ENCODE results near the gene NFS1.
"Not testable (repeated sequence)": the region's sequence is repeated elsewhere in the genome, so short reads cannot be mapped to it uniquely, and the experiment has no call there.

Gene NFS1

GRCh38 chr20:35706591-35707529 lies 7.7 kb upstream of the NFS1 start:
- not testable (repeated sequence) for DNase-seq

- not testable (repeated sequence) for DNase-seq
Observed at GRCh38 chr20:35705894-35706293, 6.7 kb upstream of the NFS1 start.

DNA sequence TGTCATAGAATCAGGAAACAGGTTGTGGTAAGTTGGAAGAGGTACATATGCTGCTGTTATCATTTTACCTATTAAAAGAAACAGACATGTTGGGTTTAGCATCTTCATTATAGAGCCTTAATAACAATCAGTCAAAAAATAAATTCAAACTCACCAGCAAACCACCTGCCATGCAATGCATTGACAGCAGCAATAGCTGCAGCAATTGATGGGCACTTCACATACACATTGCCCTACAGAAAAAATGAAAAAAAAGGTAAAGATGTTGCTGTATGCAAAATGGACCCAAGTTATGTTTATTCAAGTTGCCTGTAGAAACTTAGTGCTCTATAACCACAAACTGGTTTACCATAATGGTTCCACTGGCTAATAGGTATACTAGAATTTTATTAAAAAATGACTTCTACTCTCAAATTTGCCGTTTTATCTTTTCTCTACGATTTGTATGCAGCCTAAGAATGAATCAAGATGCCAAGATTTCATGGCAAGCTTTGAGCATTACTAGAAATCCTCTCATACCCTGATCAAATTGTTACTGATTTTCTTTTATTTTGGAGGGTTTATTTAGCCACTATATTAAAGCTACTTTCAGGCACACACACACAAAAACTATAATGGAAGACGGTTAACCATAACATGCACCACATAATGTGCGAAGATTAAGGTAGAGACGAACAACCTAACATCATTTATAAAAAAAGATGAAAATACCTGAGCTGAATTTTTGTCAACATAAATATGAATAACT lies 5.5 kb upstream of the NFS1 start:
- no peak for DNase-seq

- DNase-seq = no peak
Observed at GRCh38 chr20:35702824-35703695, 3.9 kb upstream of the NFS1 start.

DNA sequence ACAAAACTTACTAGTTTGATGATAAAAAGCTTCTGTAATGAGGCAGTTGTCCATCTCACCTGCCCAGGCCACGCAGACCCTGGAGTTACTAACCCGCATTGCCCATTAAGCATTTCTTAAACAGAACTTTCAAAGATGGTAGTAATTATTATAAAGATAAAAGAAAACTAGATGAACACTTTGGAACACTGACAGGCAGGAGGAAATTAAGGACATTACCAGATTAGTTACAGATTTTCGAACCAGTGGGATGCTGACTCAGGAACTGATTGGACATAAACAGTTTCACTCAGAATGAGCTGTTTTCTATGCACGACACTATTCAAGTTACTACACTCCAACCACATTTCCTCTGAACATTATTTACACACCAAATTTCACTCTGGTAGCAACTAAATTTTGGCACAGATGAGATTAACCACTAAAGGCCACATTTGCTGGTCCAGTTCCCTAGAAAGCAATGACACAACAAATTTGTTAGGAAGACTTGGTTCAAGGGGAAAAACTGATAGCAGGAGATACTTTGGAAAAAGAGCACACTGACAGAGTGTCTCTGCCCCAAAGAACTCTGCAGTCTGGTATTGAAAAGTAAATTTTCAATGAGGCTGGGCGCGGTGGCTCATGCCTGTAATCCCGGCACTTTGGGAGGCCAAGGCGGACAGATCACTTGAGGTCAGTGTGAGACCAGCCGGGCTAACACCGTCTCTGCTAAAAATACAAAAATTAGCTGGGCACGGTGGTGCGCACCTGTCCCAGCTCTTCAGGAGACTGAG lies 3.1 kb upstream of the NFS1 start:
- DNase-seq = no peak

DNA sequence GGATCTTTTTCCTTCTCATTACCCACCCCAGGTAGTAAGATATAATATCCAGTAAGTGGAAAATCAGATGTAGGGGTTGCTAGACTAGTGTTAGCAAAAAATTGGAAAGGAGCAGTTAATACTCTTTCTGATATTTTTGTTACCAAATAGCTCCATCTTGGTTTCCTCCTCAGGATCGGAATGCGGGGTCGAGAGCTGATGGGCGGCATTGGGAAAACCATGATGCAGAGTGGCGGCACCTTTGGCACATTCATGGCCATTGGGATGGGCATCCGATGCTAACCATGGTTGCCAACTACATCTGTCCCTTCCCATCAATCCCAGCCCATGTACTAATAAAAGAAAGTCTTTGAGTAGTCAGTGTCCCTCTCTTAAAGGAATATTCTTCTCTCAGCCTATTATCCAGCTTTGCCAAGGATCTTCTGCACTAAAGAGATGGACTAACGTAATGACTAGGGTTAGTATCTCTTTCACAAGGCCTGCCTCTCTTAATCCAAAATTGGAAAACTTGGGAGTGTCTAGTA lies 1.5 kb upstream of the NFS1 start:
- DNase-seq = no peak

DNA sequence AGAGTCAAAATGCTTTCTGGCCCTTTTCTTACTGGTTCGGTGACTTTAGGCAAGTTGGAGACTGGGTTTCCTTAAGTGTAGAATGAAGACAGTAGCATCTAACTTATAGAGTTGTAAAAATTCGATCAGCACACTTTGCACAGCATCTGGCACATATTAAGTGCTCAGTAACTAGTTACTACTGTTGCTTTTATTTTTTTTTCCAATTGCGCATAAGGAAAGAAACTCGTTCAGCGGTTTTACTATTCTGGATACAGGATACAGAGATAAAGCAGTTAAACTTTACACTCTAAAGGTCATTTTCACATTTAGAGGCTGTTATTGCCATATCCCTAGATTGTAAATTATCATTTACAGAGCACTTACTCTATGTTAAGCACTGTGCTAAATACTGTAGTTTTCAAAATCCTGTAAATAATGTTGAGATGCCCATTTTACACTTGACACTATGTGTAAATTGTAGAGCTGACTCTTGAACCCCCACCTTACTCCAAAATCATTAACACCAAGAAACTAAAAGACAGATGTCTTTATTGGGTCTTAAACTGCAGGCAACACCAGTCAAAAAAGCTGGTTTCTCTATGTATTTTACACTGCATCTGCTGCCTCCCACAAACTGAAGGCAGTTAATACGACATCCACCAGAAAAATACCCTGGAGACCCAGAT lies 939 bp upstream of the NFS1 start:
- no peak for DNase-seq

DNA sequence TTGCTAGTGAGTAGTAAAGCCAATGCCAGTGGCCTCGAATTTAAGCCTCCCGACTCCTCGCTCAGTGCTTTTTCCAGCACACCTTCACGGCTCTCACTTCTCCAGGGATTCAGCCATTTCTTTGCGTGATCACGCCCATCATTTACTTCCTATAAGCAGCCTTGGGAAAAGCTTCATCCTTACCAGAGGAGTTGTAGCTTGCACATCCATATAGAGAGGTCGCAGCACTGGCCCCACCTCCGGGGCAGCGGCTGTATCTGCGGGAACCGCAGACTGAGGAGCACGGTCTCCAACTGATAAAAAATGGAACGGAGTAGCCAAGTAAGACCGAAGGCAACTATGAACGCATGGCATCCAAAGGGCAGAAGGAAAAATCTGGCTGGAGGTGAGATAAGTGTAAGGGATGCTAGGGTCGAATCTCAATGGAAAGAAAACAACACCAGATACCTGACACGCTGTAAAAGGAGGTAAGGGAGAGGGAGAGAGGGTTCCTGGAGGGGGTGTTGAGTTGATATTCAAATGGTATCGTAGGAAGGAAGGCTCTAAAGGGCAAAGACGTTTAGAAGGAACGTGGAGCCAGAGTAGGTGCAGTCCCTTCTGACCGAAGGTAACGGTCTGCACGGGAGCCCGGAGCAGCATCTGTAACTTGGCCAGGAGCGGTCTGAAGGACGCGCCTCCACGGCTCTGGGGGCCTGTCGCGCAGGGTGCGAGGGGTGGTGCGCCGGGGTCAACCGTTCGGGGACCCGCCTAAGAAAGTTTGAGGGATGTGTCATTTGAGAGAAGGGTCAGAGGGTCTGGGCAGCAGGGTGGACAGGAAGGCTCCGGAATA lies 640 bp downstream of the NFS1 start:
- DNase-seq = peak; percentile 55

- no peak for DNase-seq
Observed at GRCh38 chr20:35697696-35698297, 1.4 kb downstream of the NFS1 start.

DNA sequence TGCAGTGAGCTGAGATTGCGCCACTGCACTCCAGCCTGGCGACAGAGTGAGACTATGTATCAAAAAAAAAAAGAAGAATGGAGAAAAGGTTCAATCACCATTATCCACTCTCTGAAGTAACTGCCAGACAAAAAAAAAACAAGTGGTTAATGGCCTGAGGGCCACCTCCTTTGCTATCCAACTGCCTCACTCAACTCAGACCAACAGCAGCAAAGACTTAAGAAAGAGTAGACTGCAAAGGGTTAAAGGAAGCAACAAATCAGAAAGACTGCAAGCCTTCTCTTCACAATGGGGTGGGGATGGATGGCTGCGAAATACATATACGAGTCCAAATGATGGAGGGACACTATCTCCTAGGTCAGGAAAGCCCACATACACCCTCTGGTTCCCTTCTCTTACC lies 3.2 kb downstream of the NFS1 start:
- DNase-seq = no peak

DNA sequence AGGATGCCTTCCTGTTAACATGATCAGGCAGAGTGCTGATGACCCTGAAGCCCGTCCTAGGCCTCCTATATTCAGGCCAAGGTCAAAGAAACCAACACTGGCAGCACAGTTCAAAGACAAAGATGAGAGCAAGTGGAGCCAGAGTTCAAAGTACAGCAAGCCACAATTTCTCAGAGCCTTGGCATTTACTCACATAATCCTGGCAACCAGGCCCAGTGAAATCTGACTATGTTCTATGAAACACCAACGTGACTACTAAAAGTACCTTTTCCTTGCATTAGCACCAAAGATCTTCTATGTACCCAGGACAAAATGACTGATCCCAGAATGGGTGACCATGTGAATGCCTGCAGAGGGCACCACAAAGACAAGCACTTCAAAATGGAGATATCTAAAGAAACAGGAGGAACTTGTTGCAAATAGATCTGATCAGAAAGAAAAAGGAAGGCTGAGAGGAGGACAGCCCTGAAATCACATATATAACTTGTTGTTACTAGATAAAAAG lies 3.9 kb downstream of the NFS1 start:
- DNase-seq = no peak

DNA sequence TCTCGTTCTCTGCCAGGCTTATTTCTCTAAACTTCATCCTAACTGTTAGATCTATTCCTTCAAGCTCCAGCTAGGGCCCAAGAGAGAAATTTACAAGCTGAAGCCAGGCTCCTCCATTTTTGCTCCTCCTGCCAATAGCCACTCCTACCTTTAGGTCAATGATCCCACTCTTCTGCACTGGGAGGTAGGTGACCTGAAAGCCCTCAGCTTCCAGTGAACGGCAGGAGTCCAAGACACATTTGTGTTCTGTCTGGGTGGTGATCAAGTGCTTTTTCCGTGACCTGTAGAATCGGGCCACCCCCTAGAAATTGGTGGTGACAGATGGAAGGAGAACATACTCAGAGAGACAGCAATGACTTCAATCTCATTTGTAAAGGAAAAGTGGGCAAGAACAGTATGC lies 8.9 kb downstream of the NFS1 start:
- no peak for DNase-seq

- DNase-seq = not testable (repeated sequence)
Observed at GRCh38 chr20:35686872-35687271, 12.3 kb downstream of the NFS1 start.

- DNase-seq = not testable (repeated sequence)
Observed at GRCh38 chr20:35685368-35685767, 13.8 kb downstream of the NFS1 start.

DNA sequence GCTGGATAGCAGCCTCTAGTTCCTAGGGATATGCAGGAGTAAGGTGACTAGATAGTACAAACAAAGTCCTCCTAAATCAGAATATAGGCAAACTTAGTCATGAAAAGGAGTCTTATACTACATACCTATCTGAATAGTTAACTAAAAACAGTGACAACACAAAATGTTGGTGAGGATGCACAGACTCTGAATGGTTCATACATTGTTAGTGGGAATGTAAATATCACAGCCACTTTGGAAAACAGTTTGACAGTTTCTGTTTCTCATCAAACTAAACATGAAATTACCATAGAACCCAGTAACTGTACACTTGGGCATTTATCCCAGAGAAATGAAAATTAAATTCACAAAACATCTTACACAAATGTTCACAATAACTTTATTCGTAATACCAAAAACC lies 17.2 kb downstream of the NFS1 start:
- DNase-seq = no peak

- no peak for DNase-seq
Observed at GRCh38 chr20:35680452-35681183, 18.5 kb downstream of the NFS1 start.

- no peak for DNase-seq
Observed at GRCh38 chr20:35674921-35675320, 24.2 kb downstream of the NFS1 start.

DNA sequence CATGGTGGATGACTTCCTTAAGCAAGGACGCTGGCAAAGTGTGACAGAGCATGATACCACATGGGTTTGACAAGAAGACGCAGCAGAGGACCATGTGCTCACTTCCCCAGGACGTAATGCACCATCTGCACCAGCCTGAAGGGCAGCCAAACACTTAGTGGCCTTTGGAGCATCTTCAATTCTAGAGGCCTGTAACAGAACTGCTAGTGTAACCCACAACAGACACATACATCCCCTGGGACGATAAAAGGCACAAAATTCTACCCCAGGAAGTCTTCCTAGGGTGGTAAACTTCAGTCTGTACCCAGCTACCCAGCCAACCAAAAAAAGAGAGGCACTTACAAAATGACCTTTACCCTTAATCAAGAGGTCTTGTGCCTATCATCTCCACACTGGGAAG lies 25.3 kb downstream of the NFS1 start:
- no peak for DNase-seq

DNA sequence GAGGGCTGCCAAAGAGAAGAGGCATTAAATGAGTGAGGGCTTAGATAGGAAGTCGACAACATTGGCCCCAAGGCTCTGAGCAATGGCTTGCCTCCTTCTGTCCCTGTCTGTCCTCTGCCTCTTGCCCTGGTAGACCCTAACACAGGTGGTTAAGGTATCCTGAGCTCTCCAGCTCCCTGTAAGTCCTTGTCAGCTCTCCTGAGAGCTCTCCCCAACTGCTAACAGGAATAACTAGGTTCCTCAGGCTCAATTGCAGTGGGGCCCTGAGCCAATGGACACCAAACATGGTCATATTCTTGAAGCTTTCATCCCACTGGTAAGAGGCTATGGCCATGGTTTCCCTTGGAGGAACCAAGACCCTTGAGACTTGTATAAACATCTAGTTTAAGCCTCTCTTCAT lies 29.5 kb downstream of the NFS1 start:
- no peak for DNase-seq
